CD4-positive, alpha-beta T cell treated with Interleukin-12 subunit alpha and Interleukin-12 subunit beta, for 1 hour (primary cell): Measurements from ENCODE around the gene GPR108.
A peak's percentile ranks its signal among the peaks of the same experiment; 100 is the strongest.
"Not testable (repeated sequence)": the region's sequence is repeated elsewhere in the genome, so short reads cannot be mapped to it uniquely, and the experiment has no call there.

ENCODE experiments used
- DNase-seq: peaks from one replicate; pipeline ENCODE4 v3.0.0-alpha.2; 2020

The GPR108 gene

DNA sequence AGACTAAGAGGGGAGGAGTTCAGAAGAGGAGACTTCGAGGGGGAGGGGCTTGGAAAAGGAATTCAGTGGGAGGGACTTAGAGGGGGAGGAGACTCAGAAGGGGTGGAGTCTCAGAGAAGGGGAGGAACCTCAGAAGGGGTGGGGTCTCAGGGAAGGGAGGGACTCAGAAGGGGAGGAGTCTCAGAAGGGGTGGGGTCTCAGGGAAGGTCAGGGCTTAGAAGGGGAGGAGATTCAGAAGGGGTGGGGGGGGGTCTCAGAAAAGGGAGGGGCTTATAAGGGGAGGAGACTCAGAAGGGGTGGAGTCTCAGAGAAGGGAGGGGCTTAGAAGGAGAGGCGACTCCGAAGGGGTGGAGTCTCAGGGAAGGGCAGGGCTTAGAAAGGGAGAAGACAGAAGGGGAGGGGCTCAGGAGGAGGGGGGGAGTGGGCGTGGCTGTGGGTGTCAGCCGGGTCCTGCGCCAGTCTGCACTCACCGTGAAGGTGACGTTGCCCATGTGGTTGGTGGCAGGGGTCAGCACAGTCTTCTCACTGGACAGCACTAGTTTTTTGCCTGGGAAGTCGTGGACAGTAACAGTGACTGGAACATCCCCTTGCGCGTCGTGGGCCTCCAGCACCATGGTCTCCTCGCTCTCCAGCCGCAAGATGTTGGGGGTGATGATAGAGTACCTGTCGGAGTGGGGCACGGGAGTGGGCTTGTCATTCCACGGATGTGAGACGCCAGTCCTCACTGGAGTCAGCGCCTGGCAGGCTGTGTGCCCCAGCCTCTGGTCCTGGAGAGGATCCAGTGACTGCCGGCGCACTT lies 18.4 kb downstream of the GPR108 start:
- peak; percentile 28 for DNase-seq

GRCh38 chr19:6718111-6718740 lies 19.2 kb downstream of the GPR108 start:
- no peak for DNase-seq

DNA sequence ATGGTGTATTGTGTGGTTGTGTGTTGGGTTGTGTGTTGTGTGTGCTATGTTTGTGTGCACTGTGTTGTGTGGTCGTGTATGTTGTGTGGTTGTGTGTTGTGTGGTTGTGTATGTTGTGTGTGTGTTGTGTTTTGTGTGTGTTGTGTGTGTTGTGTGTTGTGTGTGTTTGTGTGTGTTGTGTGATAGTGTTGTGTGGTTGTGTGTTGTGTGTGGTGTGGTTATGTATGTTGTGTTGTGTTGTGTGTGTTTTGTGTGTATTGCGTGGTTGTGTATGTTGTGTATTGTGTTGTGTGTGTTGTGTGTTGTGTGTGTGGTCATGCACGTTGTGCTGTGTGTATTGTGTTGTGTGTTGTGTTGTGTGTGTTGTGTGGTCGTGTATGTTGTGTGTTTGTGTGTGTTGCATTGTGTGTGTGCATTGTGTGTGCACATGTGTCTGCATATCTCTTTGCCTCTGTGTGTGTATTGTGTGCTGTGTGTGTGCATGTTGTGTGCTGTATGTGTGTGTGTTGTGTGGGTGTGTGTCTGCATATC lies 19.9 kb downstream of the GPR108 start:
- DNase-seq, result no peak

GRCh38 chr19:6717036-6717435 lies 20.3 kb downstream of the GPR108 start:
- DNase-seq, result no peak

GRCh38 chr19:6716610-6716970 lies 20.8 kb downstream of the GPR108 start:
- DNase-seq, result no peak

- DNase-seq, result no peak
Observed at GRCh38 chr19:6714749-6715555, 22.4 kb downstream of the GPR108 start.

GRCh38 chr19:6713773-6714692 lies 23.3 kb downstream of the GPR108 start:
- no peak for DNase-seq

- DNase-seq, result no peak
Observed at GRCh38 chr19:6712692-6713670, 24.4 kb downstream of the GPR108 start.

- no peak for DNase-seq
Observed at GRCh38 chr19:6712231-6712630, 25.1 kb downstream of the GPR108 start.

DNA sequence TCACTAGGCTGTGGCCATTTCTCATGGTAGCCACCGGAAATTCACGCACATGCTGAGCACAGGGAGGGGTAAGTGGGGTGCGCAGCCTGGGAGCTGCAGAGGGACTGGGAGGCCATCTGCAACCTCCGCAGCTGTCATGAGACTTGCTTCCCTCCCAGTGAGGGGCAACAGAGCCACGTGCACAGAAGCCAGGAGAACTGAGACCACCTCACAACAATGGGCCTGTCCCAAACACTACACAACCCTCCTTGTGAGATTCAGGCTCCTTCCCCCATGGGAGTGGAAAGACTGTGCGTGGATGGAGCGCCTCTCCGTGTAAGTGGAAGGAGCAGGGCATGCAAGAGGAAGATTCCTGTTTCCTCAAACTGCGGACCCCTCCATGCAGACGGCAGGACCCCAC lies 25.8 kb downstream of the GPR108 start:
- no peak for DNase-seq

DNA sequence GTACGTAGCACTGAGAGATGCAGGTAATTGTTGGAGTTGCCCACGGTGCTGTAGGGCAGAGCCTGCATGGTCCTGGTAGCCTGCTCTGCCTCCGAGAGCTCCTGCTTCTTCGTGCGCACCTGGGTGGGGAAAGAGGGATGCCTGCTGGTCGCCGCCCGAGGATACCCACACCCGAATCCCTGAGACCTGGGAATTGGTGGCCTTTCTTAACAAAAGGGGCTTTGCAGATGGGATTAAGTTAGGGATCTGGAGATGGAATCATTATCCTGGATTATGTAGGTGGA lies 26.4 kb downstream of the GPR108 start:
- DNase-seq, result no peak

DNA sequence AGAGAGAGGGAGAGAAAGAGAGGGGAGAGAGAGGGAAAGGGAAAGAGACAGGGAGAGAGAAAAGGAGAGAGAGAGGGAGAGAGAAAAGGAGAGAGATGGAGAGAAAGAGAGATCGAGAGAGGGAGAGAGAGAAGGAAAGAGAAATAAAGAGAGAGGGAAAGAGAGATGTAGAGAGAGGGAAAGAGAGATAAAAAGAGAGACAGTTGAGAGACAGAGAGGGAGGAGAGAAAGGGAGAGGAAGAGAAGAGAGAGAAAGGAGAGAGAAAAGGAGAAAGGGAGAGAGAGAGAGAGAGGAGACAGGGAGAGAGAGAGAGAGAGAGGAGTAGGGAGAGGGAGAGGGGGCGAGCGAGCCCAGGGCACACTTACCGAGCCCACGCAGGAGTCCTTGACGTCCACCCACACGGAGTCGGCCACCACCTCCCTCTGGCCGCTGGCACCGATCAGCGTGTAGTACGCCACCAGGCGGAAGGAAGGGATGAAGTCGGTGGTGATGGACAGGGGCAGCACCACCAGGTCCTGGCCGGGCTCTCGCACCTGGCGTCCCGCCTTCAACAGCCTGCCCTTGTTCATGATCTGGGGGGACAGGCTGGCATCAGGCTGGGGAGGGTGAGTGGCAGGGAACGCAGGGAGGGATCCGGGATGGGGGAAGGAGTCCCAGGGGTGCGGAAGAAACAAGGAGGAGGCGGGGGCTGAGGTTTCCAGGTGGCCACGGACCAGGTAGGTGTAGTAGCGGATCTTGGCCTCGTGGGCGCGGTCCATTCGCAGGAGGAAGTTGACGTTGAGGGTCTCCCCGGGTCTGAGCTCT lies 26.9 kb downstream of the GPR108 start:
- peak; percentile 16 for DNase-seq

DNA sequence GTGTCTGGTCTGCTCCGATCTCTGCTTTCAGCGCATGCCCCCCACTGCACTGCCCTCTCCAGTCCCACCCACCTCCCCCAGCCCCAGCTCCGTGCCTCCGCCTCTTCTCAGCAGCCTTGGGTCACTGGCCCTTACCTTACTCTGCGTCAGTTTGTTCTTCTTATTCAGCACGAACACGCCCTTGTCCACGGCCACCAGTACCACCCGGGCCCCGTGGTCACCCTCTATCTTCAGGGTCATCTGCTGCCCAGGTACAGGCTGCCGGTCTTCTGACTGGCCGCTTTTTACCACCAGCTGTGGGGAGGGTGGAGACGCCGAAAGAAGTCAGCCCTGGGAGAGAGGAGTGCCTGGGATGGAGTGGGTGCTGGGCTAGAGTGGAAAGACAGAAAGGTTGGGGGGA lies 27.8 kb downstream of the GPR108 start:
- no peak for DNase-seq

- not testable (repeated sequence) for DNase-seq
Observed at GRCh38 chr19:6708913-6709312, 28.5 kb downstream of the GPR108 start.

DNA sequence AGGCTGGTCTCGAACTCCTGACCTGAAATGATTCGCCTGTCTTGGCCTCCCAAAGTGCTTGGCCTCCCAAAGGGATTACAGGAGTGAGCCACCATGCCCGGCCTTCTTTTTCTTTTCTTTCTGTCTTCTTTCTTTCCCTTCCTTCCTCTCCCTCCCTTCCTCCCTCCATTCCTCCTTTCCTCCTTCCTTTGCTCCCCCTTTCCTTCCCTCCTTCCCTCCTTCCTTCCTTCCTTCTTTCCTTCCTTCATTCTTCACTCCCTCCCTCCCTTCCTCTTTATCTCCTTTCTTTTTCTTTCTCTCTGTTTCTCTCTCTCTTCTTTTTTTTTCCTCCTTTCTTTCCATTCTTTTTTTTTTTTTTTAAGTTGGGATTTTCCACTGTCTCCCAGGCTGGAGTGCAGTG lies 29.0 kb downstream of the GPR108 start:
- no peak for DNase-seq

GRCh38 chr19:6707658-6708018 lies 29.7 kb downstream of the GPR108 start:
- no peak for DNase-seq

GRCh38 chr19:6707011-6707657 lies 30.2 kb downstream of the GPR108 start:
- no peak for DNase-seq

DNA sequence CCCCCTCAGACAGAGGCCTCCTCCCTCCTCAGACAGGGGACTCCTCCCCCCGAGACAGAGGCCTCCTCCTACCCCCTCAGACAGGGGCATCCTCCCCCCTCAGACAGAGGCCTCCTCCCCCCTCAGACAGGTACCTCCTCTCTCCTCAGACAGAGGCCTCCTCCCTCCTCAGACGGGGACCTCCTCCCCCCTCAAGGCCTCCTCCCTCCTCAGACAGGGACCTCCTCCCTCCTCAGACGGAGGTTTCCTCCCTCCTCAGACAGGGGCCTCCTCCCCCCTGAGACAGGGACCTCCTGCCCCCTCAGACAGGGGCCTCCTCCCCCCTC lies 30.8 kb downstream of the GPR108 start:
- DNase-seq, result no peak

GRCh38 chr19:6705931-6706632 lies 31.3 kb downstream of the GPR108 start:
- no peak for DNase-seq
